IMR-90 (cell line): ENCODE data around the gene ASTN2. TPM values are rescaled to one million over a fixed set of nuclear protein-coding genes. Genes with fewer than 3 reads are reported as not detected.

ENCODE experiments used
- ATAC-seq: fragments of 200-7000 bp; cut with Tn5 transposase; 2 replicates; pipeline ENCODE4 v1.9.1; 2020; ENCODE audit warnings: low read depth, mild to moderate bottlenecking, moderate library complexity
- BruUV-seq: library from RNA; stranded (reverse); fragments of 400-500 nt; replicated peaks from 2 replicates; lab custom pipeline; 2021; lab: Mats Ljungman, UMichigan
- CTCF ChIA-PET: fragments of 300-600 bp; formaldehyde crosslinking; extraction: SDS; loops from one replicate; lab custom pipeline; 2021; ENCODE audit warnings: antibody characterized with exemption; lab: Yijun Ruan, JAX
- POLR2A ChIA-PET: fragments of 300-600 bp; sonication (Branson Sonifier 250); formaldehyde crosslinking; loops from one replicate; lab custom pipeline; 2022; ENCODE audit warnings: antibody characterized with exemption; ENCODE audit not compliant: unreplicated experiment; lab: Charles Lee
- DNase-seq: peaks from one replicate; pipeline ENCODE4 v3.0.0; 2013
- H2AFZ ChIP-seq: replicated peaks from 2 replicates; pipeline ENCODE3; 2013; ENCODE audit warnings: low read length, mild to moderate bottlenecking; ENCODE audit not compliant: poor library complexity
- H2AK5ac ChIP-seq: 2 replicates; pipeline ENCODE4 v1.6.1; 2013; ENCODE audit warnings: low read depth, low read length, inconsistent platforms
- H2AK9ac ChIP-seq: replicated peaks from 2 replicates; pipeline ENCODE3; 2013; ENCODE audit warnings: mild to moderate bottlenecking, low read depth, low read length, moderate library complexity; ENCODE audit not compliant: poor library complexity
- H2BK120ac ChIP-seq: 2 replicates; pipeline ENCODE4 v1.6.1; 2013; ENCODE audit warnings: low read depth, low read length, inconsistent platforms
- H2BK15ac ChIP-seq: 3 replicates; pipeline ENCODE4 v1.6.1; 2013; ENCODE audit warnings: low read depth, low read length, inconsistent platforms
- H2BK20ac ChIP-seq: 2 replicates; pipeline ENCODE4 v1.6.1; 2013; ENCODE audit warnings: low read depth, mild to moderate bottlenecking, inconsistent platforms, low read length, moderate library complexity
- H2BK5ac ChIP-seq: 2 replicates; pipeline ENCODE4 v1.6.1; 2013; ENCODE audit warnings: mild to moderate bottlenecking, low read depth, low read length, inconsistent platforms; ENCODE audit not compliant: poor library complexity, severe bottlenecking
- H3K14ac ChIP-seq: replicated peaks from 2 replicates; pipeline ENCODE4 v1.6.1; 2013; ENCODE audit warnings: low read depth, low read length, inconsistent platforms
- H3K18ac ChIP-seq: 2 replicates; pipeline ENCODE4 v1.6.1; 2013; ENCODE audit warnings: low read depth, low read length, control low read depth
- H3K23ac ChIP-seq: 2 replicates; pipeline ENCODE4 v1.6.1; 2013; ENCODE audit warnings: low read depth, low read length, inconsistent platforms
- H3K27ac ChIP-seq: 2 replicates; pipeline ENCODE4 v1.5.1; 2013; ENCODE audit warnings: mild to moderate bottlenecking, control low read depth, low read length; ENCODE audit not compliant: insufficient read depth
- H3K27me3 ChIP-seq: 2 replicates; pipeline ENCODE4 v1.6.1; 2013; ENCODE audit warnings: low read length; ENCODE audit not compliant: control insufficient read depth, insufficient read depth
- H3K36me3 ChIP-seq: 2 replicates; pipeline ENCODE4 v1.6.1; 2013; ENCODE audit warnings: low read length, mixed read lengths; ENCODE audit not compliant: control insufficient read depth, insufficient read depth
- H3K4ac ChIP-seq: 2 replicates; pipeline ENCODE4 v1.6.1; 2013; ENCODE audit warnings: low read depth, low read length, inconsistent platforms
- H3K4me1 ChIP-seq: 2 replicates; pipeline ENCODE4 v1.6.1; 2013; ENCODE audit warnings: low read length, mixed read lengths; ENCODE audit not compliant: control insufficient read depth, insufficient read depth
- H3K4me2 ChIP-seq: 2 replicates; pipeline ENCODE4 v1.6.1; 2013; ENCODE audit warnings: low read depth, mild to moderate bottlenecking, control low read depth, low read length, moderate library complexity
- H3K4me3 ChIP-seq: 2 replicates; pipeline ENCODE4 v1.5.1; 2013; ENCODE audit warnings: low read depth, mild to moderate bottlenecking, control low read depth, low read length, moderate library complexity; ENCODE audit not compliant: insufficient read depth
- H3K56ac ChIP-seq: 2 replicates; pipeline ENCODE4 v1.6.1; 2013; ENCODE audit warnings: low read length, inconsistent platforms; ENCODE audit not compliant: insufficient read depth; ENCODE audit errors: extremely low read depth
- H3K79me1 ChIP-seq, 2 experiments: 2 replicates each; pipeline ENCODE4 v1.6.1; 2013; ENCODE audit warnings: low read length in 2 of 2, inconsistent platforms in 1 of 2, low read depth in 1 of 2
- H3K9ac ChIP-seq: 2 replicates; pipeline ENCODE4 v1.6.1; 2013; ENCODE audit warnings: low read depth, low read length, control low read depth
- H3K9me1 ChIP-seq: 2 replicates; pipeline ENCODE4 v1.6.1; 2013; ENCODE audit warnings: low read length, inconsistent platforms; ENCODE audit not compliant: insufficient read depth
- H3K9me3 ChIP-seq: 2 replicates; pipeline ENCODE4 v1.6.1; 2013; ENCODE audit warnings: low read length; ENCODE audit not compliant: control insufficient read depth, insufficient read depth
- H4K20me1 ChIP-seq: 2 replicates; pipeline ENCODE4 v1.6.1; 2013; ENCODE audit warnings: low read length, inconsistent platforms; ENCODE audit not compliant: insufficient read depth
- H4K5ac ChIP-seq: 2 replicates; pipeline ENCODE4 v1.6.1; 2013; ENCODE audit warnings: mild to moderate bottlenecking, low read depth, low read length, control low read depth
- H4K8ac ChIP-seq, 2 experiments: 2 replicates each; pipeline ENCODE4 v1.6.1; 2013; ENCODE audit warnings: low read depth in 2 of 2, low read length in 2 of 2, control low read depth in 1 of 2, inconsistent platforms in 1 of 2
- H4K91ac ChIP-seq: 2 replicates; pipeline ENCODE4 v1.6.1; 2013; ENCODE audit warnings: low read depth, low read length, inconsistent platforms; ENCODE audit not compliant: insufficient read depth
- BHLHE40 ChIP-seq: fragments of 150-350 bp; IDR thresholded peaks from 2 replicates; pipeline ENCODE4 v1.6.1; 2016; ENCODE audit warnings: mild to moderate bottlenecking, low read depth, low read length
- CHD1 ChIP-seq: IDR thresholded peaks from 2 replicates; pipeline ENCODE4 v1.6.1; 2012; ENCODE audit warnings: low read depth, low read length, improper control_type of control experiment
- FOS ChIP-seq: fragments of 150-350 bp; IDR thresholded peaks from 2 replicates; pipeline ENCODE4 v1.6.1; 2016; ENCODE audit warnings: low read depth, low read length
- MAFK ChIP-seq: IDR thresholded peaks from 2 replicates; pipeline ENCODE4 v1.6.1; 2012; ENCODE audit warnings: low read depth, low read length, improper control_type of control experiment
- MAZ ChIP-seq: IDR thresholded peaks from 2 replicates; pipeline ENCODE4 v1.6.1; 2012; ENCODE audit warnings: low read depth, mild to moderate bottlenecking, low read length, improper control_type of control experiment, moderate library complexity, borderline replicate concordance
- MXI1 ChIP-seq: IDR thresholded peaks from 2 replicates; pipeline ENCODE4 v1.6.1; 2012; ENCODE audit warnings: low read depth, mild to moderate bottlenecking, low read length, moderate library complexity, borderline replicate concordance
- NFE2L2 ChIP-seq: fragments of 150-350 bp; IDR thresholded peaks from 2 replicates; pipeline ENCODE4 v1.6.1; 2016; ENCODE audit warnings: low read depth, mild to moderate bottlenecking, low read length
- POLR2A ChIP-seq: IDR thresholded peaks from 2 replicates; pipeline ENCODE4 v1.6.1; 2012; ENCODE audit warnings: mild to moderate bottlenecking, low read depth, low read length
- RAD21 ChIP-seq: IDR thresholded peaks from 2 replicates; pipeline ENCODE4 v1.6.1; 2012; ENCODE audit warnings: low read length, improper control_type of control experiment
- RCOR1 ChIP-seq: IDR thresholded peaks from 2 replicates; pipeline ENCODE4 v1.6.1; 2012; ENCODE audit warnings: mild to moderate bottlenecking, low read length, improper control_type of control experiment; ENCODE audit not compliant: insufficient replicate concordance
- RFX5 ChIP-seq: IDR thresholded peaks from 2 replicates; pipeline ENCODE4 v1.8.0; 2012; ENCODE audit warnings: low read depth, mild to moderate bottlenecking, low read length, moderate library complexity
- SMC3 ChIP-seq: fragments of 150-350 bp; IDR thresholded peaks from 2 replicates; pipeline ENCODE4 v1.6.1; 2016; ENCODE audit warnings: low read depth, mild to moderate bottlenecking, antibody characterized with exemption, low read length, moderate library complexity
- WGBS, 2 experiments: methylation state at CpG; one replicate each; pipeline versions ENCODE4 v1.1.5 to v1.1.7; 2013; ENCODE audit warnings: missing lambda C conversion rate in 2 of 2; ENCODE audit not compliant: insufficient read length in 1 of 2; ENCODE audit errors: extremely low coverage in 2 of 2; 5-methylcytosine and 5-hydroxymethylcytosine counted together
- dilution Hi-C: fragments of 300-500 bp; cut with HindIII; formaldehyde crosslinking; loops from one replicate; pipeline ENCODE4 v1.14.3; 2018; ENCODE audit warnings: low sequenced_read_pairs; ENCODE audit not compliant: unreplicated experiment
- in situ Hi-C: fragments of 300-500 bp; cut with MboI; formaldehyde crosslinking; loops from 3 replicates; pipeline ENCODE4 v1.14.3; 2019; ENCODE audit warnings: low sequenced_read_pairs, inconsistent platforms, mixed read lengths
- intact Hi-C: fragments of 100-400 bp; cut with micrococcal nuclease; formaldehyde crosslinking; loops from 2 replicates; pipeline ENCODE4 v1.10.0; 2022
- polyA plus RNA-seq, 3 experiments: library from polyadenylated mRNA; depleted of rRNA; stranded (reverse); fragments of >200 nt; gene quantifications; 2 replicates each; pipeline ENCODE4 v1.2.3, GENCODE V29; 2012; ENCODE audit warnings: low replicate concordance in 1 of 3
- total RNA-seq: library from RNA; depleted of rRNA; stranded (reverse); fragments of >200 nt; gene quantifications from 2 replicates; pipeline ENCODE4 v1.2.3, GENCODE V29; 2012
- TF ChIP-seq, protein P1 (sequence below): conservative IDR thresholded peaks from 2 replicates; pipeline ENCODE4 v1.5.1; 2012; ENCODE audit warnings: mild to moderate bottlenecking, low read depth, low read length, improper control_type of control experiment
- TF ChIP-seq, protein P2 (sequence below): fragments of 150-350 bp; IDR thresholded peaks from 2 replicates; pipeline ENCODE4 v1.6.1; 2017; ENCODE audit warnings: mild to moderate bottlenecking, antibody characterized with exemption, low read length, low read depth
- TF ChIP-seq, protein P3 (sequence below): fragments of 150-350 bp; IDR thresholded peaks from 2 replicates; pipeline ENCODE4 v1.6.1; 2016; ENCODE audit warnings: low read depth, mild to moderate bottlenecking, low read length, moderate library complexity, borderline replicate concordance

ASTN2 gene
- total and polyA plus RNA-seq, 2 of the 4 experiments (the other 2 are of a cell fraction) = 3.8 to 6.8 TPM

DNA sequence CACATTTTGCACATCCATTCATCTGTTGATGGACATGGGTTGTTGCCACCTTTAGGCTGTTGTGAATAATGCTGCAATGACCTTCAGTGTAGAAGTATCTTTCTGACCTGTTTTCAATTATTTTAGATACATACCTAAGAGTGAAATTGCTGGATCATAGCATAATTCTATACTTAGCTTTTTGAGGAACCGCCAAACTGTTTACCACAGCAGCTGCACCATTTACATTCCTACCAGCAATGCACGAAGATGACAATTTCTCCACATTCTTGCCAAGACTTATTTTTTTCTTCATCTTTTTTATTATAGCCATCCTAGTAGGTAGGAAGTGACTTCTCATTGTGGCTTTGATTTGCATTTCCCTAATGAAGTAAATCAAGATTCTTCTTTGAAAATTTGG, 36.5 kb upstream of the ASTN2 start:
- Histone ChIP-seq H4K20me1 (no peaks in the 10 kb centered on the region), H2BK15ac (no peak overlapping the region)
- TF ChIP-seq, protein P1, sequence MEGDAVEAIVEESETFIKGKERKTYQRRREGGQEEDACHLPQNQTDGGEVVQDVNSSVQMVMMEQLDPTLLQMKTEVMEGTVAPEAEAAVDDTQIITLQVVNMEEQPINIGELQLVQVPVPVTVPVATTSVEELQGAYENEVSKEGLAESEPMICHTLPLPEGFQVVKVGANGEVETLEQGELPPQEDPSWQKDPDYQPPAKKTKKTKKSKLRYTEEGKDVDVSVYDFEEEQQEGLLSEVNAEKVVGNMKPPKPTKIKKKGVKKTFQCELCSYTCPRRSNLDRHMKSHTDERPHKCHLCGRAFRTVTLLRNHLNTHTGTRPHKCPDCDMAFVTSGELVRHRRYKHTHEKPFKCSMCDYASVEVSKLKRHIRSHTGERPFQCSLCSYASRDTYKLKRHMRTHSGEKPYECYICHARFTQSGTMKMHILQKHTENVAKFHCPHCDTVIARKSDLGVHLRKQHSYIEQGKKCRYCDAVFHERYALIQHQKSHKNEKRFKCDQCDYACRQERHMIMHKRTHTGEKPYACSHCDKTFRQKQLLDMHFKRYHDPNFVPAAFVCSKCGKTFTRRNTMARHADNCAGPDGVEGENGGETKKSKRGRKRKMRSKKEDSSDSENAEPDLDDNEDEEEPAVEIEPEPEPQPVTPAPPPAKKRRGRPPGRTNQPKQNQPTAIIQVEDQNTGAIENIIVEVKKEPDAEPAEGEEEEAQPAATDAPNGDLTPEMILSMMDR = no peak
- TF ChIP-seq POLR2A (no peak), MAFK (no peak), FOS (no peak), MAZ (no peak), RAD21 (no peak), RFX5 (no peak), NFE2L2 (no peak), SMC3 (no peak), CHD1 (no peak), RCOR1 (no peak), BHLHE40 (no peak), MXI1 (no peak)
- TF ChIP-seq, protein P2, sequence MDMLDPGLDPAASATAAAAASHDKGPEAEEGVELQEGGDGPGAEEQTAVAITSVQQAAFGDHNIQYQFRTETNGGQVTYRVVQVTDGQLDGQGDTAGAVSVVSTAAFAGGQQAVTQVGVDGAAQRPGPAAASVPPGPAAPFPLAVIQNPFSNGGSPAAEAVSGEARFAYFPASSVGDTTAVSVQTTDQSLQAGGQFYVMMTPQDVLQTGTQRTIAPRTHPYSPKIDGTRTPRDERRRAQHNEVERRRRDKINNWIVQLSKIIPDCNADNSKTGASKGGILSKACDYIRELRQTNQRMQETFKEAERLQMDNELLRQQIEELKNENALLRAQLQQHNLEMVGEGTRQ = no peak
- TF ChIP-seq, protein P3, sequence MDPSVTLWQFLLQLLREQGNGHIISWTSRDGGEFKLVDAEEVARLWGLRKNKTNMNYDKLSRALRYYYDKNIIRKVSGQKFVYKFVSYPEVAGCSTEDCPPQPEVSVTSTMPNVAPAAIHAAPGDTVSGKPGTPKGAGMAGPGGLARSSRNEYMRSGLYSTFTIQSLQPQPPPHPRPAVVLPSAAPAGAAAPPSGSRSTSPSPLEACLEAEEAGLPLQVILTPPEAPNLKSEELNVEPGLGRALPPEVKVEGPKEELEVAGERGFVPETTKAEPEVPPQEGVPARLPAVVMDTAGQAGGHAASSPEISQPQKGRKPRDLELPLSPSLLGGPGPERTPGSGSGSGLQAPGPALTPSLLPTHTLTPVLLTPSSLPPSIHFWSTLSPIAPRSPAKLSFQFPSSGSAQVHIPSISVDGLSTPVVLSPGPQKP = no peak

More for the DNA sequence above, 36.5 kb upstream of the ASTN2 start:
- dilution Hi-C loops = no loop called here
- no TSS peak for BruUV-seq
- CTCF ChIA-PET = no interaction called here
- in situ Hi-C loops = no loop called here
- H2AFZ ChIP-seq = no peak overlapping the region
- H3K23ac ChIP-seq = no peak overlapping the region
- no peaks in the 10 kb centered on the region for H3K9me1 ChIP-seq
- peaks cover 4% of the 10 kb centered on the region; the same call in 1 of the 2 replicates for H3K9me3 ChIP-seq
- H3K27me3 ChIP-seq = no peaks in the 10 kb centered on the region
- no peaks in the 10 kb centered on the region for H3K4me1 ChIP-seq
- H2AK9ac ChIP-seq = no peak overlapping the region
- H4K5ac ChIP-seq = no peak overlapping the region
- H3K36me3 ChIP-seq = no peaks in the 10 kb centered on the region
- no peak overlapping the region for H4K8ac ChIP-seq
- H3K79me1 ChIP-seq = no peaks in the 10 kb centered on the region
- H2BK120ac ChIP-seq = no peak overlapping the region
- WGBS, 2 experiments = no CpG with 5 or more reads among the region's 2 CpGs
- intact Hi-C loops = no loop called here
- H2AK5ac ChIP-seq = no peak overlapping the region
- H3K56ac ChIP-seq = no peak overlapping the region
- H3K14ac ChIP-seq = no peak overlapping the region
- no peak overlapping the region for H3K27ac ChIP-seq
- ATAC-seq = no peak
- H4K91ac ChIP-seq = no peak overlapping the region
- H3K9ac ChIP-seq = no peak overlapping the region
- no peak overlapping the region for H3K4ac ChIP-seq
- POLR2A ChIA-PET = no interaction called here
- H3K18ac ChIP-seq = no peak overlapping the region
- no peak overlapping the region for H3K4me3 ChIP-seq
- no peak overlapping the region for H2BK5ac ChIP-seq
- no peak overlapping the region for H2BK20ac ChIP-seq
- no peak overlapping the region for H3K4me2 ChIP-seq
- DNase-seq = no peak
